Tibial artery (tissue), 4 donors: Measurements from ENCODE around the gene TRPT1.
"Not testable (repeated sequence)": the region's sequence is repeated elsewhere in the genome, so short reads cannot be mapped to it uniquely, and the experiment has no call there.

Experiments used
- DNase-seq, 2 donors: peaks; one replicate each; pipeline ENCODE4 v3.0.0-alpha.2; 2019
- H3K27ac ChIP-seq, 2 donors: fragments of 200-600 bp; sonication (generic) in 1 of 2; 1 replicate in 1 of 2; 2 replicates in 1 of 2; pipeline ENCODE4 v1.5.1; 2018 to 2019; ENCODE audit warnings: mild to moderate bottlenecking in 1 of 2
- H3K27me3 ChIP-seq, 2 donors: fragments of 200-600 bp; sonication (generic) in 1 of 2; one replicate each; pipeline versions ENCODE4 v1.5.1 to v1.6.0; 2016 to 2019
- H3K36me3 ChIP-seq, 3 donors: fragments of 200-600 bp; sonication (generic) in 2 of 3; one replicate each; pipeline ENCODE4 v1.5.1; 2016 to 2019; ENCODE audit warnings: mild to moderate bottlenecking in 2 of 3
- H3K4me1 ChIP-seq, 4 donors: fragments of 200-600 bp; sonication (generic) in 2 of 4; 1 replicate in 3 of 4; 2 replicates in 1 of 4; pipeline ENCODE4 v1.5.1; 2016 to 2019
- H3K4me3 ChIP-seq, 2 donors: fragments of 200-600 bp; sonication (generic) in 1 of 2; 1 replicate in 1 of 2; 2 replicates in 1 of 2; pipeline ENCODE4 v1.5.1; 2018 to 2019; ENCODE audit warnings: mild to moderate bottlenecking in 2 of 2
- H3K9me3 ChIP-seq, 3 donors: fragments of 200-600 bp; sonication (generic) in 1 of 3; one replicate each; pipeline ENCODE4 v1.5.1; 2016 to 2019
- CTCF ChIP-seq, 2 experiments: fragments of 200-600 bp in 1 of 2; fragments of 450-650 bp in 1 of 2; IDR thresholded peaks; one replicate each; pipeline ENCODE4 v1.5.1; 2017 to 2019; ENCODE audit warnings: antibody characterized with exemption in 2 of 2, mild to moderate bottlenecking in 1 of 2, moderate library complexity in 1 of 2
- intact Hi-C: fragments of 100-400 bp; cut with DNase I; formaldehyde crosslinking; loops from one replicate; pipeline ENCODE4 v1.15.0; 2023; ENCODE audit warnings: low total_unique reads

The TRPT1 gene

GRCh38 chr11:64248578-64248977 is 22.6 kb upstream of the TRPT1 start:
- Histone ChIP-seq H3K27me3 (no peaks in the 10 kb centered on the region), H3K36me3 (peaks cover 0 to 7% (median 0%) of the 10 kb centered on the region in 3 donors), H3K9me3 (no peaks in the 10 kb centered on the region), H3K4me1 (peaks cover 0 to 61% (median 51%) of the 10 kb centered on the region in 4 donors), H3K27ac (no peak overlapping the region), H3K4me3 (no peak overlapping the region)
- no peak for DNase-seq
- intact Hi-C loops: no loop called here
- TF ChIP-seq CTCF (IDR thresholded peaks at IDR 0.05): no peak

GRCh38 chr11:64247729-64248531 is 21.9 kb upstream of the TRPT1 start:
- Histone ChIP-seq H3K9me3 (no peaks in the 10 kb centered on the region), H3K4me1 (peaks cover 0 to 61% (median 48%) of the 10 kb centered on the region in 4 donors), H3K36me3 (peaks cover 0 to 14% (median 0%) of the 10 kb centered on the region in 3 donors), H3K27me3 (no peaks in the 10 kb centered on the region), H3K4me3 (peak overlapping the region; percentile 62 to 79), H3K27ac (peak overlapping the region; percentile 87)
- no peak for TF ChIP-seq CTCF (IDR thresholded peaks at IDR 0.05)
- intact Hi-C loops: no loop called here
- no peak for DNase-seq

GRCh38 chr11:64246871-64247728 is 21.1 kb upstream of the TRPT1 start, which contains the start of gene PPP1R14B:
PPP1R14B (minus strand) TSS chr11:64246943; CDS start chr11:64246673, 270 bp downstream.
- H3K36me3 ChIP-seq: peaks cover 0 to 15% (median 0%) of the 10 kb centered on the region in 3 donors

GRCh38 chr11:64246621-64246870 is 20.6 kb upstream of the TRPT1 start:
- not testable (repeated sequence) for H3K27me3 ChIP-seq, H3K9me3 ChIP-seq
- H3K27ac ChIP-seq: peak overlapping the region; percentile 87 to 89

More at GRCh38 chr11:64246871-64247728, 21.1 kb upstream of the TRPT1 start, which contains the start of gene PPP1R14B:
- intact Hi-C loops: no loop called here
- DNase-seq: peak; percentile 89 to 95
- peak in 1 of 2 experiments; percentile 4 for TF ChIP-seq CTCF (IDR thresholded peaks at IDR 0.05)
- H3K4me1 ChIP-seq: peaks cover 0 to 61% (median 47%) of the 10 kb centered on the region in 4 donors
- H3K9me3 ChIP-seq: no peaks in the 10 kb centered on the region
- H3K27ac ChIP-seq: peak within 1 kb of the TSS; percentile 87 to 89
- H3K27me3 ChIP-seq: no peaks in the 10 kb centered on the region
- peak within 1 kb of the TSS; percentile 62 to 79 for H3K4me3 ChIP-seq

GRCh38 chr11:64245797-64246620 is 20.0 kb upstream of the TRPT1 start:
- H3K27ac ChIP-seq: peak overlapping the region; percentile 87 to 89
- no peaks in the 10 kb centered on the region for H3K9me3 ChIP-seq
- peaks cover 0 to 15% (median 0%) of the 10 kb centered on the region in 3 donors for H3K36me3 ChIP-seq
- peak; percentile 81 to 93 for DNase-seq
- H3K4me3 ChIP-seq: peak overlapping the region; percentile 62 to 79
- peaks cover 0 to 57% (median 44%) of the 10 kb centered on the region in 4 donors for H3K4me1 ChIP-seq
- no peaks in the 10 kb centered on the region for H3K27me3 ChIP-seq
- intact Hi-C loops: no loop called here
- no peak for TF ChIP-seq CTCF (IDR thresholded peaks at IDR 0.05)

More at GRCh38 chr11:64246621-64246870, 20.6 kb upstream of the TRPT1 start:
- peaks cover 0 to 60% (median 44%) of the 10 kb centered on the region in 4 donors for H3K4me1 ChIP-seq
- peak overlapping the region; percentile 62 to 79 for H3K4me3 ChIP-seq
- intact Hi-C loops, DNase-seq: not testable (repeated sequence)
- peaks cover 0 to 15% (median 0%) of the 10 kb centered on the region in 3 donors for H3K36me3 ChIP-seq
